ENCODE measurements around the gene CNN3.

CNN3 gene

DNA sequence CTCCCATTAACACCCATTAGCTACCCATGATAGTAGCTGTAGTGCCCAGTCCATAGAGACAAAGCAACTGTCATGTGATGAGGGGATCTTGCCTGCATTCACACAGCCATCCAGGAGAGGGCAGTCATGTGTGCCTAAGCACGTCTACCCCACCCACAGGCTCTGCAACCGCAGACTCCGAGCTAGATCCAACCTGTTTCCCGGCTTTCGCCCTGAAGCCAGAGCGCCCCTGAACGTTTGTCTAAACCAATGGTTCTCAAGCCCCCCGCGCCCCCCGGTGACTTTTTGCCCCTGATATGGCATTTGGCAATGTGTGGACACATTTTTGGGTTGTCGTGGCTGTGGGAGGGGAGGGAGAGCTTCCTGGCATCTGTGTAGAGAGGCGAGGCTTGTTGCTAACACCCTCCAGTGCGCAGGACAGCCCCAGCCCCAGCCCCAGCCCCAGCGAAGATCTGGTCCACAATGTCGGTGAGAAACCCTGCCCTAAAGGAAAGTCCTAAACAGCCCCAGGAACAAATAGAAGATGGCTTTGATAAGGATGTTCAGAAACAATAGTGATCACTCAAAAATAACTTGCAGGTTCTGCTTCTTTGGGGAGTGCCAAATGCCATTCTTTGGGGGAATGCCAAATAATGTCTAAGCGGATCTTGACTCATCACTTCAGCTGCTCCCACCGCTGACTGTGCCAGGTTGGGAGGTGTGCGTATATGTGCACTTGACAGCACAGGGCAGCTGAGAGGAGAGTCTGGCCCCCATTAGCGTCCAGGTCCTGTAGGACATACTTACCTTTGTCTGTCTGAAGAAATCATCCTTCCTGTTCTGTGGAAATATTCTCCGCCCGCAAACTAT lies 72.2 kb downstream of the CNN3 start:
- DNase-seq, result peak; percentile 74 to 83

DNA sequence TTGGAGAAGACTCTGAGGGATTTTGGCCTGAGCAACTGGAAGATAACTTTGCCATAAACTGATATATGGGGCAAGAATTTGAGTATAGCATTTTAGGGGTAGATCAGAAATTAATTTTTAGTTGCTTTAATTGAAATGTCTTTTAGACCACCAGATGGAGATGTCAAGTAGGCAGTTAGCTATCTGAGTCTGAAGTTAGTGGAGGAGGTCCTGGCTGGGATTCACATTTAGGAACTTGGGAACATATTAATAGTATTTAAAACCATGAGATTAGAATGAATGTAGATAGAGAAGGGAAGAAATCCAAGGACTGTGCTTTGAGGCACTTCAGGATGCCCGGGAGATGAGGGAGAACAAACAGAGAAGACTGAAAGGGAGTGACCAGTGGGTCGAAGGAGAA lies 74.1 kb downstream of the CNN3 start:
- no peak for DNase-seq

DNA sequence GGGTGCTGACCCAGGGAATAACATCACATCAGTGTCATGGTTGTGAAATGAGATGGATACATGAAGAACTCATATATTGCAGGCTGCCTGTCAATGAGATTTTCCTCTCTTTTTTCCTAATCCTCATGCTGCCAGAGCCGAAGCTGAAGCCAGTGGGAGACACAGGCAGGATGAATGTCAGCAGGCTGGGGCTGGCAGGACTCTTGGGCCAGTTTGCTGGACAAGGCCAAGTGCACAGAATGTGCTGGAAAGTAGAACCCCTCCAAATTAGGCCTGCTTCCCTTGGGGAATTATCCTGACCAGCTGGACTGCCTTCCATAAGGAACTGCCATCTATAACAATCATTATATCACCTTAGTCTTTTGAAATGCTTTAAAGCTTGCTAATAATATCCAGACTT lies 75.3 kb downstream of the CNN3 start:
- no peak for DNase-seq
